ENCODE data around the gene GPATCH3.
A peak's percentile ranks its signal among the peaks of the same experiment; 100 is the strongest.
"Not testable (repeated sequence)": the region's sequence is repeated elsewhere in the genome, so short reads cannot be mapped to it uniquely, and the experiment has no call there.

GPATCH3 gene

GRCh38 chr1:26911399-26912146 is 11.3 kb upstream of the GPATCH3 start:
- DNase-seq: no peak

GRCh38 chr1:26910343-26911160 is 10.3 kb upstream of the GPATCH3 start:
- no peak for DNase-seq

- no peak for DNase-seq
Measured at GRCh38 chr1:26909951-26910342, 9.7 kb upstream of the GPATCH3 start.

- no peak for DNase-seq
Measured at GRCh38 chr1:26907071-26907917, 7.0 kb upstream of the GPATCH3 start.

- DNase-seq: no peak
Measured at GRCh38 chr1:26900815-26901511, 696 bp upstream of the GPATCH3 start.

GRCh38 chr1:26897351-26897750 is 2.9 kb downstream of the GPATCH3 start:
- DNase-seq: no peak

GRCh38 chr1:26894263-26894662 is 6.0 kb downstream of the GPATCH3 start:
- no peak for DNase-seq

GRCh38 chr1:26890467-26890796 is 9.8 kb downstream of the GPATCH3 start:
- DNase-seq: no peak

GRCh38 chr1:26889551-26890466 is 10.5 kb downstream of the GPATCH3 start, which contains the start of gene GPN2:
Gene GPN2, minus strand, starts transcription at chr1:26890283. Its CDS starts 187 bp downstream, at chr1:26890096.
- peak; percentile 36 for DNase-seq

GRCh38 chr1:26888231-26888630 is 12.0 kb downstream of the GPATCH3 start:
- DNase-seq: no peak

- DNase-seq: no peak
Measured at GRCh38 chr1:26887125-26887524, 13.1 kb downstream of the GPATCH3 start.

GRCh38 chr1:26882696-26883463 is 17.4 kb downstream of the GPATCH3 start:
- no peak for DNase-seq

- not testable (repeated sequence) for DNase-seq
Measured at GRCh38 chr1:26881611-26882010, 18.7 kb downstream of the GPATCH3 start.

- no peak for DNase-seq
Measured at GRCh38 chr1:26879793-26880192, 20.5 kb downstream of the GPATCH3 start.

- no peak for DNase-seq
Measured at GRCh38 chr1:26877326-26877725, 22.9 kb downstream of the GPATCH3 start.

GRCh38 chr1:26874896-26875295 is 25.4 kb downstream of the GPATCH3 start:
- no peak for DNase-seq

GRCh38 chr1:26873097-26873496 is 27.2 kb downstream of the GPATCH3 start:
- DNase-seq: not testable (repeated sequence)

GRCh38 chr1:26864610-26865480 is 35.4 kb downstream of the GPATCH3 start:
- peak; percentile 97 for DNase-seq

- no peak for DNase-seq
Measured at GRCh38 chr1:26863685-26864077, 36.6 kb downstream of the GPATCH3 start.
